ENCODE results near the gene SPACA6.

The SPACA6 gene

GRCh38 chr19:51739466-51740213 is 46.5 kb downstream of the SPACA6 start:
- no peaks in the 10 kb centered on the region for H3K36me3 Mint-ChIP-seq (ENCODE audit: low read depth)
- no peak for TF ChIP-seq CTCF (IDR thresholded peaks at IDR 0.05)
- no peak for DNase-seq
- H3K9me3 Mint-ChIP-seq: peaks cover 60% of the 10 kb centered on the region
- H3K4me3 Mint-ChIP-seq: no peak overlapping the region
- peaks cover 4% of the 10 kb centered on the region for H3K27me3 Mint-ChIP-seq (ENCODE audit: low read depth, poor library complexity)
- H3K4me1 Mint-ChIP-seq: no peaks in the 10 kb centered on the region
- H3K27ac Mint-ChIP-seq: no peak overlapping the region

- TF ChIP-seq CTCF (IDR thresholded peaks at IDR 0.05): no peak
Measured at GRCh38 chr19:51740356-51740755, 47.2 kb downstream of the SPACA6 start.

GRCh38 chr19:51742789-51743188 is 49.7 kb downstream of the SPACA6 start:
- Mint-ChIP-seq H3K27me3 (ENCODE audit: low read depth, poor library complexity) (no peaks in the 10 kb centered on the region), H3K4me3 (no peak overlapping the region), H3K36me3 (ENCODE audit: low read depth) (no peaks in the 10 kb centered on the region), H3K27ac (no peak overlapping the region), H3K9me3 (peaks cover 70% of the 10 kb centered on the region), H3K4me1 (no peaks in the 10 kb centered on the region)
- TF ChIP-seq CTCF (IDR thresholded peaks at IDR 0.05): no peak
- no peak for DNase-seq

More at GRCh38 chr19:51740356-51740755, 47.2 kb downstream of the SPACA6 start:
- Mint-ChIP-seq H3K27me3 (ENCODE audit: low read depth, poor library complexity) (peaks cover 4% of the 10 kb centered on the region), H3K4me1 (no peaks in the 10 kb centered on the region), H3K27ac (no peak overlapping the region), H3K9me3 (peaks cover 63% of the 10 kb centered on the region), H3K4me3 (no peak overlapping the region), H3K36me3 (ENCODE audit: low read depth) (no peaks in the 10 kb centered on the region)
- no peak for DNase-seq

- H3K4me1 Mint-ChIP-seq: no peaks in the 10 kb centered on the region
- H3K4me3 Mint-ChIP-seq: no peak overlapping the region
- H3K9me3 Mint-ChIP-seq: peaks cover 77% of the 10 kb centered on the region
- H3K36me3 Mint-ChIP-seq (ENCODE audit: low read depth): no peaks in the 10 kb centered on the region
- DNase-seq: no peak
- H3K27me3 Mint-ChIP-seq (ENCODE audit: low read depth, poor library complexity): no peaks in the 10 kb centered on the region
- TF ChIP-seq CTCF (IDR thresholded peaks at IDR 0.05): no peak
- H3K27ac Mint-ChIP-seq: no peak overlapping the region
Measured at GRCh38 chr19:51743405-51743804, 50.3 kb downstream of the SPACA6 start.

- no peaks in the 10 kb centered on the region for H3K27me3 Mint-ChIP-seq (ENCODE audit: low read depth, poor library complexity)
- TF ChIP-seq CTCF (IDR thresholded peaks at IDR 0.05): no peak
- H3K9me3 Mint-ChIP-seq: peaks cover 82% of the 10 kb centered on the region
- no peak for DNase-seq
- no peaks in the 10 kb centered on the region for H3K36me3 Mint-ChIP-seq (ENCODE audit: low read depth)
- H3K4me1 Mint-ChIP-seq: no peaks in the 10 kb centered on the region
- H3K27ac Mint-ChIP-seq: no peak overlapping the region
- H3K4me3 Mint-ChIP-seq: no peak overlapping the region
Measured at GRCh38 chr19:51746731-51747130, 53.6 kb downstream of the SPACA6 start.

- no peaks in the 10 kb centered on the region for H3K27me3 Mint-ChIP-seq (ENCODE audit: low read depth, poor library complexity)
- no peak overlapping the region for H3K27ac Mint-ChIP-seq
- H3K4me1 Mint-ChIP-seq: no peaks in the 10 kb centered on the region
- DNase-seq: no peak
- no peak overlapping the region for H3K4me3 Mint-ChIP-seq
- no peaks in the 10 kb centered on the region for H3K36me3 Mint-ChIP-seq (ENCODE audit: low read depth)
- TF ChIP-seq CTCF (IDR thresholded peaks at IDR 0.05): no peak
- peaks cover 74% of the 10 kb centered on the region for H3K9me3 Mint-ChIP-seq
Measured at GRCh38 chr19:51749979-51750378, 56.8 kb downstream of the SPACA6 start.

Data from nephron progenitor cell (in vitro differentiated cells).